ENCODE measurements around the gene HES5. TPM values are rescaled to one million over a fixed set of nuclear protein-coding genes. Genes with fewer than 3 reads are reported as not detected.

The HES5 gene
- total RNA-seq, 6 experiments from 2014 or later, result 0.18 to 0.25 TPM; not detected in 4

GRCh38 chr1:2506901-2507565 lies 23.0 kb downstream of the HES5 start:
- 8% methylated on average over 2 of the region's 15 CpGs for WGBS (ENCODE audit: insufficient coverage, low coverage, low lambda C conversion rate, missing lambda C conversion rate)
- Histone ChIP-seq H3K27ac (no peak overlapping the region), H3K9me3 (no peaks in the 10 kb centered on the region)

DNA sequence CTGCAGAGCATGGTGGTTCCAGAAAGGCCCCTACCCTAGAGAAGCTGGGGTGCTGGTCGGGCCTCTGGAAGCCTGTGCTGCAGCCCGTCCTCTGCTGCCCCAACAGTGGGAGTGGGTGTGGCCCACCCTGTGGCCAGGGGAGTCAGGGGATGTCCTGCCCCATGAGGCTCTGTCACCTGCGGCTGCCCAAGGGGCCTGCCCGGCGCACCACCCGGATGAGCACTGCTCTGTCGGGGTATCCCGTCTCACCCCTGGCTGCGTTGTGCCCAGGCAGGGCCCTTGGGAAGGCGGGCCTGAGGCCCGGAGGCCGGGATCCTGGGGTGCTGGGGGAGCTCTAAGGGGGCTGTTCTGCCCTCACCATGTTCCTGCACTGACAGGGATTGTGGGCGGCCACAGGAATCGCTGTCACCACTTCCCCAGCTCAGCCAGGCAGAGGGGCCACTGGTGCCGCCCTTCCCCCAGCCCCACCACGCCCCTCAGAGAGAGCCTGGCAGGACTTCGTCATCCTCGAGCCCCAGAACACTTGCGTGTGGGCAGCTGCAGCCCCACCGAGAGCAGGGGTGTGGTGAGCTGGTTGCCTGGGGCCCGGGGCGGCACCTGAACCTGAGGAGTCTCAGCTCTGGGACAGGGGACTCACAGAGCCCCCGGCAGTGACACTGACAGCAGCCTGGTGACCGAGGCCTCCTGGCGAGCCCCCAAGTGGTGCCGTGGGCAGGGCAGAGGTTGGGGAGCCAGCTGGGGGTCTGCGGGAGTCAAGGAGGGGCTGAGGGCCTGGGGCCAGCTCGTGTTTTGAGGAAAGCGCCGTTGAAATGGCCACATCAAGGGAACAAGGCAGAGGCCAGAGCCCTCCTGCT lies 23.8 kb downstream of the HES5 start:
- intact Hi-C loops (cut with DNase I), result no loop called here
- ATAC-seq (no peak), DNase-seq (no peak)
- Histone ChIP-seq H3K4me1 (peaks cover 0 to 4% (median 0%) of the 10 kb centered on the region in 4 donors), H3K27me3 (no peaks in the 10 kb centered on the region), H3K9me3 (no peaks in the 10 kb centered on the region), H3K27ac (no peak overlapping the region), H3K4me3 (no peak overlapping the region), H3K36me3 (peaks cover 3 to 25% (median 14%) of the 10 kb centered on the region in 4 donors)
- no peak for TF ChIP-seq CTCF (IDR thresholded peaks at IDR 0.05)
- no peak for TF ChIP-seq POLR2A (IDR thresholded peaks at IDR 0.05)
- WGBS (ENCODE audit: insufficient coverage, low coverage, low lambda C conversion rate, missing lambda C conversion rate), result 38% methylated on average over 7 of the region's 30 CpGs

More at GRCh38 chr1:2506901-2507565, 23.0 kb downstream of the HES5 start:
- Histone ChIP-seq H3K4me1 (peaks cover 0 to 4% (median 0%) of the 10 kb centered on the region in 4 donors), H3K27me3 (no peaks in the 10 kb centered on the region), H3K36me3 (peaks cover 7 to 33% (median 20%) of the 10 kb centered on the region in 4 donors), H3K4me3 (no peak overlapping the region)
- no peak for TF ChIP-seq POLR2A (IDR thresholded peaks at IDR 0.05)
- no peak for TF ChIP-seq CTCF (IDR thresholded peaks at IDR 0.05)
- intact Hi-C loops (cut with DNase I), result no loop called here
- ATAC-seq (peak; percentile 5 to 46 (median 12)), DNase-seq (no peak)

GRCh38 chr1:2505461-2505994 lies 24.5 kb downstream of the HES5 start:
- TF ChIP-seq CTCF (IDR thresholded peaks at IDR 0.05) (no peak), POLR2A (IDR thresholded peaks at IDR 0.05) (no peak)
- no peaks in the 10 kb centered on the region for H3K27me3 ChIP-seq
- no peaks in the 10 kb centered on the region for H3K9me3 ChIP-seq
- H3K4me3 ChIP-seq, result no peak overlapping the region
- peaks cover 0 to 18% (median 9%) of the 10 kb centered on the region in 4 donors for H3K36me3 ChIP-seq
- H3K4me1 ChIP-seq, result peaks cover 0 to 4% (median 0%) of the 10 kb centered on the region in 4 donors
- no peak overlapping the region for H3K27ac ChIP-seq
- intact Hi-C loops (cut with DNase I), result no loop called here
- 49% methylated on average over 4 of the region's 21 CpGs for WGBS (ENCODE audit: insufficient coverage, low coverage, low lambda C conversion rate, missing lambda C conversion rate)
- ATAC-seq (no peak), DNase-seq (no peak)

DNA sequence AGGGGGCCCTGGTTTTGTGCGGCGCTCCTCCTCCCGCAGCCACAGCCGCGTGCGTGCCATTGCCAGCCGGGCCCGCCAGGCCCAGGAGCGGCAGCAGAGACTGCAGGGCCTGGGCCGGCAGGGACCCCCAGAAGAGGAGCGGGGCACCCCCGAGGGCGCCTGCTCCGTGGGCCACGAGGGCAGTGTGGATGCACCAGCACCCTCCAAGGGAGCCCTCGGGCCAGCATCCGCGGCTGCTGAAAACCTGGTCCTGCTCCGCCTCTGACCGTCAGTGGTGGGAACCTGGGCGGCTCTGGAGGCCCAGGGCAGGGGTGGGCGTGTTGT lies 25.2 kb downstream of the HES5 start:
- H3K27me3 ChIP-seq, result no peaks in the 10 kb centered on the region
- intact Hi-C loops (cut with DNase I), result no loop called here
- peaks cover 0 to 14% (median 6%) of the 10 kb centered on the region in 4 donors for H3K36me3 ChIP-seq
- ATAC-seq, result no peak
- H3K4me3 ChIP-seq, result no peak overlapping the region
- TF ChIP-seq POLR2A (IDR thresholded peaks at IDR 0.05), result no peak
- WGBS (ENCODE audit: insufficient coverage, low coverage, low lambda C conversion rate, missing lambda C conversion rate), result no CpG with 5 or more reads among the region's 22 CpGs
- H3K27ac ChIP-seq, result no peak overlapping the region
- H3K4me1 ChIP-seq, result peaks cover 0 to under 1% (median 0%) of the 10 kb centered on the region in 4 donors
- no peak for DNase-seq
- H3K9me3 ChIP-seq, result no peaks in the 10 kb centered on the region
